WTC11 (cell line): Measurements from ENCODE around the gene SCUBE3. TPM values are rescaled to one million over a fixed set of nuclear protein-coding genes. Genes with fewer than 3 reads are reported as not detected.

Experiments used
- ATAC-seq: fragments of 200-7000 bp; cut with Tn5 transposase; 2 replicates; pipeline ENCODE4 v1.10.0; 2021; ENCODE audit warnings: mild to moderate bottlenecking, moderate library complexity
- CTCF ChIA-PET: fragments of 300-600 bp; sonication (Branson Sonifier 250); formaldehyde crosslinking; loops from one replicate; lab custom pipeline; 2021; ENCODE audit warnings: antibody characterized with exemption; lab: Charles Lee
- POLR2A ChIA-PET: fragments of 350-600 bp; sonication (Branson Sonifier 250); formaldehyde crosslinking; loops from one replicate; lab custom pipeline; 2021; ENCODE audit warnings: antibody characterized with exemption; lab: Charles Lee
- DNase-seq: peaks from one replicate; pipeline ENCODE4 v3.0.0; 2021; ENCODE audit warnings: low spot score
- H3K27ac Mint-ChIP-seq: 2 replicates; pipeline ENCODE4 v1.8.0; 2021; ENCODE audit warnings: mixed read lengths
- H3K27me3 Mint-ChIP-seq: 2 replicates; pipeline ENCODE4 v1.8.0; 2021; ENCODE audit warnings: low read depth, mild to moderate bottlenecking, moderate library complexity, mixed read lengths
- H3K36me3 Mint-ChIP-seq: 2 replicates; pipeline ENCODE4 v1.8.0; 2021; ENCODE audit warnings: mixed read lengths
- H3K4me1 Mint-ChIP-seq: 2 replicates; pipeline ENCODE4 v1.8.0; 2022; ENCODE audit warnings: mixed read lengths
- H3K4me3 Mint-ChIP-seq: 2 replicates; pipeline ENCODE4 v1.8.0; 2021; ENCODE audit warnings: mild to moderate bottlenecking, moderate library complexity, mixed read lengths
- H3K9me3 Mint-ChIP-seq: 2 replicates; pipeline ENCODE4 v1.8.0; 2021; ENCODE audit warnings: mixed read lengths
- AR ChIP-seq: fragments of 250-450 bp; sonication (Bioruptor Pico); IDR thresholded peaks from 2 replicates; pipeline ENCODE4 v1.9.0; 2021; ENCODE audit warnings: mild to moderate bottlenecking
- ATF3 ChIP-seq: sonication (generic); formaldehyde crosslinking; conservative IDR thresholded peaks from 2 replicates; pipeline ENCODE4 v1.8.1; 2022; ENCODE audit warnings: mild to moderate bottlenecking, missing genetic modification reagents
- CBFB ChIP-seq: sonication (generic); formaldehyde crosslinking; IDR thresholded peaks from 2 replicates; pipeline ENCODE4 v1.8.1; 2022; ENCODE audit warnings: mild to moderate bottlenecking, low read depth, missing genetic modification reagents
- CREM ChIP-seq: sonication (generic); formaldehyde crosslinking; IDR thresholded peaks from 2 replicates; pipeline ENCODE4 v1.8.1; 2022; ENCODE audit warnings: mild to moderate bottlenecking, missing genetic modification reagents, moderate library complexity
- CTCF ChIP-seq: fragments of 200-600 bp; IDR thresholded peaks from 2 replicates; pipeline ENCODE4 v1.8.0; 2022; ENCODE audit warnings: antibody characterized with exemption
- E2F1 ChIP-seq: sonication (generic); formaldehyde crosslinking; IDR thresholded peaks from 2 replicates; pipeline ENCODE4 v1.8.0; 2022; ENCODE audit warnings: mild to moderate bottlenecking, missing genetic modification reagents
- E2F5 ChIP-seq: sonication (generic); formaldehyde crosslinking; IDR thresholded peaks from 2 replicates; pipeline ENCODE4 v1.8.1; 2022; ENCODE audit warnings: mild to moderate bottlenecking, moderate library complexity, missing genetic modification reagents
- ESRRA ChIP-seq: sonication (generic); formaldehyde crosslinking; IDR thresholded peaks from 2 replicates; pipeline ENCODE4 v1.8.1; 2022; ENCODE audit warnings: mild to moderate bottlenecking, missing genetic modification reagents, borderline replicate concordance
- FOXP4 ChIP-seq: sonication (generic); formaldehyde crosslinking; IDR thresholded peaks from 2 replicates; pipeline ENCODE4 v1.8.0; 2022; ENCODE audit warnings: mild to moderate bottlenecking, missing genetic modification reagents
- IRF2 ChIP-seq: sonication (generic); formaldehyde crosslinking; IDR thresholded peaks from 2 replicates; pipeline ENCODE4 v1.8.0; 2022; ENCODE audit warnings: low read depth, missing genetic modification reagents, borderline replicate concordance
- NR1H2 ChIP-seq: sonication (generic); formaldehyde crosslinking; IDR thresholded peaks from 2 replicates; pipeline ENCODE4 v1.9.0; 2021; ENCODE audit warnings: mild to moderate bottlenecking, moderate library complexity, missing genetic modification reagents
- PREB ChIP-seq: sonication (generic); formaldehyde crosslinking; IDR thresholded peaks from 2 replicates; pipeline ENCODE4 v1.8.1; 2022; ENCODE audit warnings: mild to moderate bottlenecking, missing genetic modification reagents, moderate library complexity, borderline replicate concordance
- RORB ChIP-seq: fragments of 250-450 bp; sonication (Bioruptor Pico); IDR thresholded peaks from 2 replicates; pipeline ENCODE4 v1.9.0; 2021; ENCODE audit warnings: mild to moderate bottlenecking
- SMAD3 ChIP-seq: sonication (generic); formaldehyde crosslinking; IDR thresholded peaks from 2 replicates; pipeline ENCODE4 v1.8.0; 2022; ENCODE audit warnings: missing genetic modification reagents, mild to moderate bottlenecking, borderline replicate concordance
- TEAD1 ChIP-seq: sonication (generic); formaldehyde crosslinking; IDR thresholded peaks from 2 replicates; pipeline ENCODE4 v1.8.0; 2022; ENCODE audit warnings: mild to moderate bottlenecking, missing genetic modification reagents
- USF2 ChIP-seq: sonication (generic); formaldehyde crosslinking; IDR thresholded peaks from 2 replicates; pipeline ENCODE4 v1.8.1; 2023; ENCODE audit warnings: mild to moderate bottlenecking, missing genetic modification reagents, moderate library complexity
- ZBTB21 ChIP-seq: sonication (generic); formaldehyde crosslinking; IDR thresholded peaks from 2 replicates; pipeline ENCODE4 v1.8.1; 2023; ENCODE audit warnings: mild to moderate bottlenecking, missing genetic modification reagents, borderline replicate concordance
- ZBTB43 ChIP-seq: sonication (generic); formaldehyde crosslinking; IDR thresholded peaks from 2 replicates; pipeline ENCODE4 v1.8.1; 2023; ENCODE audit warnings: mild to moderate bottlenecking, missing genetic modification reagents
- total RNA-seq: library from RNA; stranded (reverse); gene quantifications from 3 replicates; pipeline ENCODE4 v1.2.3, GENCODE V29; 2021

Gene SCUBE3
- total RNA-seq, 1 experiment from 2014 or later: 2.1 TPM

GRCh38 chr6:35220711-35221110 is 7.0 kb downstream of the SCUBE3 start:
- DNase-seq: no peak
- peaks cover 82% of the 10 kb centered on the region for H3K27me3 Mint-ChIP-seq
- H3K36me3 Mint-ChIP-seq: no peaks in the 10 kb centered on the region
- H3K9me3 Mint-ChIP-seq: no peaks in the 10 kb centered on the region
- no peak overlapping the region for H3K4me3 Mint-ChIP-seq
- TF ChIP-seq E2F1 (CRISPR knock-in tag) (no peak), CBFB (CRISPR knock-in tag) (no peak), RORB (CRISPR knock-in tag) (no peak), ESRRA (no peak), ZBTB43 (CRISPR knock-in tag) (no peak), TEAD1 (CRISPR knock-in tag) (no peak), AR (no peak), CREM (CRISPR knock-in tag) (no peak), PREB (CRISPR knock-in tag) (no peak), USF2 (CRISPR knock-in tag) (no peak), IRF2 (no peak), SMAD3 (no peak), ATF3 (no peak)
- ChIA-PET CTCF (interaction anchor here (1.7 to 7.2 kb wide), 2 partner anchors 16 to 19 kb away, joined by 6 to 40 read pairs; no protein-coding TSS in a partner anchor), POLR2A (interaction anchor here (1.3 kb wide), 1 partner anchor 39 kb away, joined by 3 read pairs; the partner anchor contains the start of gene ZNF76)
- no peak overlapping the region for H3K27ac Mint-ChIP-seq
- no peak for ATAC-seq
- H3K4me1 Mint-ChIP-seq: peaks cover 28% of the 10 kb centered on the region

GRCh38 chr6:35223396-35223795 is 9.6 kb downstream of the SCUBE3 start:
- DNase-seq: no peak
- no peak overlapping the region for H3K27ac Mint-ChIP-seq
- H3K4me1 Mint-ChIP-seq: 0 out of 2 replicates have a peak, but pooled peaks cover 3% of the 10 kb centered on the region
- H3K9me3 Mint-ChIP-seq: no peaks in the 10 kb centered on the region
- ChIA-PET CTCF (interaction anchor here (0.9 to 7.2 kb wide), 4 partner anchors 16 to 41 kb away, joined by 3 to 40 read pairs (median 3); no protein-coding TSS in a partner anchor), POLR2A (no interaction called here)
- no peaks in the 10 kb centered on the region for H3K36me3 Mint-ChIP-seq
- no peak overlapping the region for H3K4me3 Mint-ChIP-seq
- H3K27me3 Mint-ChIP-seq: peaks cover 69% of the 10 kb centered on the region
- TF ChIP-seq NR1H2 (CRISPR knock-in tag) (no peak), ZBTB21 (no peak), FOXP4 (CRISPR knock-in tag) (no peak), E2F5 (CRISPR knock-in tag) (no peak), CTCF (no peak)
- ATAC-seq: no peak
